ENCODE results near the gene HSPA2.
"Not testable (repeated sequence)": the region's sequence is repeated elsewhere in the genome, so short reads cannot be mapped to it uniquely, and the experiment has no call there.

HSPA2 gene

DNA sequence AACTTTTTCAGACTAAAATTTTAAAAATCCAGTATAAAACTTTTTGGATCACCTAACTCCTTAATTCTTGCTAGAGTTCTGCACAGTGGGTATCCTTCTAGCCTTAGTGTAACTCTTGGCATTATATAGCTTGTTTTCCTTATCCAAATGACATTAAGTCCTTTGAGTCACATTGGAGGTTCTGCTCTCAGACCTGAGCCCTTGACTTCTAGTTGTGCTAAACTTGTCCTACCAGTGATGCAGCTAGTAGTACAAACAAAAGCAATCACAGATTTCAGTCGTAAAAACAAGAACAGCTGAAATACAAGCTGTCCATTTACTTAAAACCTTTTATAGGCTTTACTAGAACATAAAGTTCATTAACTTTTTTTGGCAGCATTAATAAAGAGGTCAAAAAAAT is 25.5 kb upstream of the HSPA2 start:
- DNase-seq (ENCODE audit: low read depth), result no peak

DNA sequence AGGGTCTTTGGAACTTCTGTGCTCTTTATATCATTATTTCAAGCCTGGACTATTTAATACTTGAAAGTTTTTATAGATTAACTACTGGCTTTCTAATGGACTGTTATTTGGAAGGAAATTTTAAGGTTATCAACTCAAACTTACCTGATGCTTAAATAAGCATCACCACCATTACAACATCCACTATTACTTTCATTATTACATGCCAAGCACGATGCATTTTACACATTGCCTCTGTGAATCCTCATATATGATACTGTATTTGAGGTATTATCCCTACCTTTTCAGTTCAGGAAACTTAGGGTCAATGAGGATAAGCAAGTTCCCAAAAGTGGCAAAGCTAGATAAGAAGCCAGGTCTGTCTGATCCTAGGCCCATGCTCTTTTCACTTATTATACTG is 23.6 kb upstream of the HSPA2 start:
- DNase-seq (ENCODE audit: low read depth), result no peak

DNA sequence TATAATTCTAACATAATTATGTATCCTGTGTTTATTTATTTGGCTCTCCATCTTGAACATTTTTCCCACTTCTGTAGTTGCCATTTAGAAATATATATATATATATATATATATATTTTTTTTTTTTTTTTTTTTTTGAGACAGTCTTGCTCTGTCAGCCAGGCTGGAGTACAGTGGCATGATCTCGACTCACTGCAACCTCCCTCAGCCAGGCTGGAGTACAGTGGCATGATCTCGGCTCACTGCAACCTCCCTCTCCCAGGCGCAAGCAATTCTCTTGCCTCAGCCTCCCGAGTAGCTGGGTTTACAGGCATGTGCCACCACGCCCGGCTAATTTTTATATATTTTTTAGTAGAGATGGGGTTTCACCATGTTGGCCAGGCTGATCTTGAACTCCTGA is 22.9 kb upstream of the HSPA2 start:
- DNase-seq (ENCODE audit: low read depth), result not testable (repeated sequence)

DNA sequence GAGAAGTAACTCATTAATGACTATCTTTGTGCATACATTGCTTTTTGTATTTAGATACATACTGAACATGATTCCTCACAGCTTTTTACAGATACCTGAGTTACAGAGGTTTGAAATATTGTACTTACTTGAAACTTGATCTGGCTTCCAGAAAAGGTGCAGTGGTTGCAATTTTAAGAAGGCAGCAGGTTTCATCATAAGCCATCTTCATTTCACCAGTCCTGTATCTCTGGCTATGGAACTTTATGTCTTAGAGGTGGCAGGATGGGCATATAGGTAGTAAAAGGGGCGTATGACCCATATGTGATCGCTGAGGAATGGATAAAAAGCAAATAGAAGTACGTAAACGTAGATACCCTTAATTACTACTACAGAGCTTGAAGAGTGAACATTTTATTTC is 22.3 kb upstream of the HSPA2 start:
- no peak for DNase-seq (ENCODE audit: low read depth)

- DNase-seq (ENCODE audit: low read depth), result no peak
These were observed 19.8 kb upstream of the HSPA2 start for GRCh38 chr14:64520699-64521098.

DNA sequence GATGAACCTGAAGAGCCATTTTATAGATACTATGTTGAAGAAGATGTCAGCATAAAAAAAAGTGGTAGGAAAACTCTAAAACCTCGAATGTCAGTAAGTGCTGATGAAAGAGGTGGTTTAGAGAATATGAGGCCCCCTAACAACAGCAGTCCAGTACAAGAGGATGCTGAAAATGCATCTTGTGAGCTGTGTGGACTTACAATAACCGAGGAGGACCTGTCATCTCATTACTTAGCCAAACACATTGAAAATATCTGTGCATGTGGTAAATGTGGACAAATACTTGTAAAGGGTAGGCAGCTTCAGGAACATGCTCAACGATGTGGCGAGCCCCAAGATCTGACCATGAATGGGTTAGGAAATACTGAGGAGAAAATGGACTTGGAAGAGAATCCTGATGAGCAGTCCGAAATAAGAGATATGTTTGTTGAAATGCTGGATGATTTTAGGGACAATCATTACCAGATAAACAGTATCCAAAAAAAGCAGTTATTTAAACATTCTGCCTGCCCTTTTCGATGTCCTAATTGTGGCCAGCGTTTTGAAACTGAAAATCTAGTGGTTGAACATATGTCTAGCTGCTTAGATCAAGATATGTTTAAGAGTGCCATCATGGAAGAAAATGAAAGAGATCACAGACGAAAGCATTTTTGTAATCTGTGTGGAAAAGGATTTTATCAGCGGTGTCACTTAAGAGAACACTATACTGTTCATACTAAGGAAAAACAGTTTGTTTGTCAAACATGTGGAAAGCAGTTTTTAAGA is 17.8 kb upstream of the HSPA2 start:
- DNase-seq (ENCODE audit: low read depth), result no peak

DNA sequence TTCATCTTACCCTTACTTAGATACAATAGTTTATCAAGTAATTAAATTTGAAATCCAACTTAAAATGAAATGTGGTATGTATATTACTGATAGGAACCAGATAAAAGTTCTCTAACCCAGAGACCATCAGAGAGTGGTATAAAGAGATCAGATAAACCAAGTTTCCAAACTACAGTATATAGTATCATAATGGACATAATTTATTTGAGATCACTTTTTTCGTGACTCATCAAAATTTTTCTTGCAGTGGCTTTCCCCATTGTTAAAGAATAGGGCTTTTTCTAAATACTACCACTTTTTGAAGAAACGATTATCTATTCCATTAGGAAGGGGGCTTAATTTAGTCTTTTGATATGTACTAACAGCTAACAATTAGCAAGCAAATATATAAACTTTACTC is 15.2 kb upstream of the HSPA2 start:
- no peak for DNase-seq (ENCODE audit: low read depth)

DNA sequence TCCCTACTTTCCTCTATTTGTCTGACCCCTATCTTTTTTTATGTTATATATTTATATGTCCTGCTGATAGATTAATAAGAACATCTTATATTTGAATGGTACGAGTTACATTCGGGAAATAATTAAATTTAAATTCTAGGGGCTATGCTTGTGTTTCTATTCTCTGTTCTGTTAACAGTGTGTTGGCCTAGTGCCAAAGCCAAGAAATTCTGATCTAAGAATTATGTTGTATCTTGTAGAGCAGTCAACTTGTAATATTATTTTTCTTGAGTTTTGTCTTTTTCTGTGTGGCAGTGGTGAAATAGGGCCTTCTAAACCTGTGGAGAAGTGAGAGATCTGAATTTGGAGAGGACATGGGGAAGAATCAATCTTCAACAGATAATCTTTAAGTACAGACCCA is 9.0 kb upstream of the HSPA2 start:
- DNase-seq (ENCODE audit: low read depth), result no peak

DNA sequence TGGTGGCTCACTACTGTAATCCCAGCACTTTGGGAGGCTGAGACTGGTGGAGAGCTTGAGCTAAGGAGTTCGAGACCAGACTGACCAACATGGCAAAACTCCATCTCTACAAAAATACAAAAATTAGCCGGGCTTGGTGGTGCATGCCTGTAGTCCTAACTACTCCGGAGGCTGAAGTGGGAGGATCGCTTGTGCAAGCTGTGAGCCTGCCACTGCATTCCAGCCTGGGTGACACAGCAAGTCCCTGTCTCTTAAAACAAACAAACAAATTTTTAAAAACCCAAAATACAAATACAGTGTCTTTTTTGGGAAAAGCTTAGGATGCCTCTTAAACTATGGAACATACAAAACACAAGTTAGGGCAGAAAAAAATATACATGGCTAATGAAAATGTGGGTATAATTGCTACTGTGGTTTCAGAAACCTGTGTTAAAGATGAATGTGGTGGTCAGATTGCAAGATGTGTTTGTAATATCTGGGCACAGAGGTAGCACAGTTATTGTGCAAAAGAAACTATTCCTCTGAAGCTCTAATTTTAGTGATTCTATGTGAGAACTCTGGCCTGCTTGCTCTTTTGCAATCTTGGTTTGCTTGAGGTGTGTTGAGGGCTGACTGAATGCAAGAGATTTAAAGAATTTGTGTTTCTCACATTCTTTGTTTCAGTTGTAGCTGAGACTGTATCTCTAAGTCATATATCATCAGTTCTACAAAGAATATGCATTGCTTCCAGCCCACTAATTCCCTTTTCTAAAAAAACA is 3.9 kb upstream of the HSPA2 start:
- DNase-seq (ENCODE audit: low read depth), result no peak

GRCh38 chr14:64541261-64541971 is 875 bp downstream of the HSPA2 start:
- DNase-seq (ENCODE audit: low read depth), result no peak

- no peak for DNase-seq (ENCODE audit: low read depth)
These were observed 1.7 kb downstream of the HSPA2 start for GRCh38 chr14:64541972-64542835.

GRCh38 chr14:64542836-64543201 is 2.3 kb downstream of the HSPA2 start:
- DNase-seq (ENCODE audit: low read depth), result no peak

GRCh38 chr14:64544607-64545312 is 4.2 kb downstream of the HSPA2 start:
- DNase-seq (ENCODE audit: low read depth), result no peak

DNA sequence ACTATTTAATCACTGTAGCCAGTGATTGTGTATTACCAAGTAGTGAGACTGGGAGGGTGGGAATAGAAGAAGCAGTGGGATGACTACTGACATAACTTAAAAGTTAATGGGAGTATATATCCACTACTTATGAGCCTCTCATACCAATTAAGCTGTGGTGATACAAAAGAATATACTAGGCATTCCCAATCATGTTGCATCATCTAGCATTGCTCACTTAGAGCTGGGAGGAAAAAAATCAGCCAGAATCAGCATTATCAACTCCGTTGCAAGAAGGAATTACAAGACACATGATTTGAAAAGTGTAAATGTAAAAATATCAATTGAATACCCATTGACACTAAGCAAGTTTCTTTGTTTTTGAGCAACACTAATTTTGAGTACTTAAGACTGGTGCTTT is 8.5 kb downstream of the HSPA2 start:
- DNase-seq (ENCODE audit: low read depth), result no peak

DNA sequence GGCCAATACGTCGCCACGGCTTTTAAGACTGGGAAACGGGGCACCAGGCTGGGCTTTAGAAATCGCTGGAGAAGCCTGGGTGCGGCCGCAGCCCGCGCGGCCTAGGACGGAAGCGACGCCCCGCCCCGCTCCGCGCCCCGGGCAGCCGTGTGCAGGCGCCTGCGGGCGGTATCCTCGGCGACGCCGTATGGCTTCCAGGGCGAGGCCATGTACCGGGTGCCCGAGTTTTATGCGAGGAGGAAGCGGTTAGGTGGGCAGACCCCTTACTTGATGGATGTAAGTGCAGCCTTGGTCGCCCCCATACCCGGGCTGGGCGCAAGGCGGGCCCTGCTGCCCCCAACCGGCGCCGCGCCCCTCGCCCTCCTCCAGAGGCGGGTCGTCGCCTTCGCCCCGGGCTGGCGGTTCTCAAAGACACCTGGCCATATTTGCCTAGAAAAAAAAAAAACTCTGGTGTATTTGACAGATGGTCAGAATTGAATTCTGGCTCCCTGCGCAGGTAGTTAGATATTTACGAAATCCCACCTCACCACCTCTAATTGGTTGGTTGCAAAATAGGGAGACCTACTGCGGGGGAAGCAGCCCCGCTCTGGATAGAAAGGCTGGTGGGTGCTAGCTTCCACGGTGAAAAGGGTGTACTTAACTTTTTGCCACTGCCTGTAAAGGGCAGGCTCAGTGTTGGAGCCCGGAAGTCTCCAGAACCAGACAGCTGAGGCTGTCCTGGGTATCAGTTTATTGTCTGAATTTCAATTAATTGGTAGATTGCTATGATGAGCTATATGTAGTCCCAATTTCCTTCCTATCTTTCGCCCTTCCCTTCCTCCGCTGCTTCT is 9.5 kb downstream of the HSPA2 start, which contains the start of gene PPP1R36:
Gene PPP1R36 (plus strand): TSS at position 171 of the 830 bp plus-strand sequence. CDS start 37 bp downstream, at position 208.
- no peak for DNase-seq (ENCODE audit: low read depth)

GRCh38 chr14:64550621-64551333 is 10.2 kb downstream of the HSPA2 start:
- no peak for DNase-seq (ENCODE audit: low read depth)

DNA sequence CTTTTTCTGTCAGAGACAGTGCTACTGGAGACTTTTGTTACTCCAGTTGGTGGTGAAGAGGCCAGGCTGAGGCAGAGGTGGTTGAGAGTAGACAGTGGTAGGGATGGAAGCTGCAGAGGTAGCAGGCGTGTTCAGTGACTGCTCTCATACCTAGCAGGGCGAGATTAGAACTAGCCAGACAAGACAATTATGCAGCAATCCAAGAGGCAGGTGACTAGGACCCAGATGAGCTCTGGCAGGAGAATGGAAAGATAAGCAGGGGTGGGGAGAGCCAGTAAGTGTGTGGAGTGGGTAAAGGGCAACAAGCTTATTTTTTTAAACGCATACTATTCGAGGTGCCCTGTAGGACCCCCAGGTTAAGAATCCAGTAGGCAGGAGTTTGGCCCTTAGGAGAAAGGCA is 14.0 kb downstream of the HSPA2 start:
- no peak for DNase-seq (ENCODE audit: low read depth)

- DNase-seq (ENCODE audit: low read depth), result no peak
These were observed 16.0 kb downstream of the HSPA2 start for GRCh38 chr14:64556526-64556925.

DNA sequence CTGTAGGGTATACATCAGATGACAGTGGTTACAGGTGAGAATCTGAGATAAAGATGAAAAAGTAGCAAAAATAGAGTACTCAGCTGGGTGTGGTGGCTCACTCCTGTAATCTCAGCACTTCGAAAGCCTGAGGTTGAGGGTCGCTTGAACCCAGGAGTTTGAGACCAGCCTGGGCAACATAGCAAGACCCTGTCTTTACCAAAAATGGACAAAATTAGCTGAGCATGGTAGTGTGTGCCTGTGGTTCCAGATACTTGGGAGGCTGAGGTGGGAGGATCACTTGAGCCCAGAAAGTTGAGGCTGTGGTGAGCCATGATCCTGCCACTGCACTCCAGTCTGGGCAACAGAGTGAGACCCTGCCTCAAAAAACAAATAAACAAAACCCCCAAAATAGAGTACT is 17.7 kb downstream of the HSPA2 start:
- DNase-seq (ENCODE audit: low read depth), result not testable (repeated sequence)

- DNase-seq (ENCODE audit: low read depth), result no peak
These were observed 21.1 kb downstream of the HSPA2 start for GRCh38 chr14:64561631-64562030.

Data from CMK (cell line).